Heart right ventricle (tissue), 16 donors: ENCODE results near the gene PPP1R2B. TPM values are rescaled to one million over a fixed set of nuclear protein-coding genes. Genes with fewer than 3 reads are reported as not detected.

Source experiments
- ATAC-seq, 8 donors: fragments of 200-7000 bp; cut with Tn5 transposase; one replicate each; pipeline ENCODE4 v1.9.1; 2020; ENCODE audit warnings: mild to moderate bottlenecking in 8 of 8, moderate library complexity in 8 of 8, moderate number of reproducible peaks in 1 of 8
- DNase-seq, 2 donors: peaks; one replicate each; pipeline ENCODE4 v3.0.0-alpha.2; 2020
- H3K27ac ChIP-seq, 10 donors: fragments of 200-600 bp; sonication (generic) in 2 of 10; one replicate each; pipeline versions ENCODE4 v1.5.0 to v1.8.0; 2020 to 2022; ENCODE audit warnings: mild to moderate bottlenecking in 3 of 10
- H3K27me3 ChIP-seq, 7 donors: fragments of 200-600 bp; one replicate each; pipeline ENCODE4 v1.8.0; 2021 to 2022; ENCODE audit warnings: mild to moderate bottlenecking in 2 of 7
- H3K36me3 ChIP-seq, 9 donors: fragments of 200-600 bp; sonication (generic) in 1 of 9; one replicate each; pipeline versions ENCODE4 v1.5.0 to v1.8.0; 2020 to 2022; ENCODE audit warnings: mild to moderate bottlenecking in 2 of 9
- H3K4me1 ChIP-seq, 9 donors: fragments of 200-600 bp; sonication (generic) in 1 of 9; one replicate each; pipeline versions ENCODE4 v1.5.0 to v1.8.0; 2020 to 2022; ENCODE audit warnings: mild to moderate bottlenecking in 4 of 9
- H3K4me3 ChIP-seq, 10 donors: fragments of 200-600 bp; sonication (generic) in 2 of 10; one replicate each; pipeline versions ENCODE4 v1.5.0 to v1.8.0; 2020 to 2022; ENCODE audit warnings: mild to moderate bottlenecking in 7 of 10, moderate library complexity in 2 of 10
- H3K9me3 ChIP-seq, 11 donors: fragments of 200-600 bp in 10 of 11; sonication (generic) in 2 of 11; one replicate each; pipeline versions ENCODE4 v1.5.0 to v1.8.0; 2013 to 2022; ENCODE audit warnings: mild to moderate bottlenecking in 2 of 11, control low read depth in 1 of 11, moderate library complexity in 1 of 11
- CTCF ChIP-seq, 9 donors: fragments of 200-600 bp; sonication (generic) in 2 of 9; IDR thresholded peaks; one replicate each; pipeline versions ENCODE4 v1.5.0 to v1.8.0; 2021 to 2022; ENCODE audit warnings: antibody characterized with exemption in 9 of 9, mild to moderate bottlenecking in 5 of 9, moderate library complexity in 1 of 9
- WGBS, 2 donors: extraction: QIAGEN DNeasy Blood & Tissue Kit; methylation state at CpG; one replicate each; pipeline ENCODE4 v1.1.7; 2013; ENCODE audit warnings: inconsistent platforms in 1 of 2; 5-methylcytosine and 5-hydroxymethylcytosine counted together
- intact Hi-C, 10 donors: fragments of 100-400 bp; cut with DNase I; formaldehyde crosslinking; loops; one replicate each; pipeline versions ENCODE4 v1.11.1 to v1.14.2; 2022
- polyA plus RNA-seq, 2 donors: library from polyadenylated mRNA; stranded (reverse); fragments of 200-250 nt; gene quantifications; one replicate each; pipeline ENCODE4 v1.2.3, GENCODE V29; 2013
- total RNA-seq, 10 donors: library from RNA; stranded (reverse); fragmentation: NEBNext Ultra II Directional in 3 of 10; extraction: Animal tissue kit (Norgen Biotek cat#: 25700) in 3 of 10; gene quantifications; one replicate each; pipeline versions ENCODE4 v1.2.1 to v1.2.4, GENCODE V29; 2021 to 2023
- donor health status: Arrhythmogenic right ventricular cardiomyopathy.
- donor health status: ischemic (EF 13 %, LVEDD 7.1; RV severe dilation, severe dysfunction).
- donor health status: healthy with polysubstance abuse.
- donor health status: DM: no; HTN: yes; CAD: no.
- donor health status: DM: no; HTN: no; CAD: no.
- donor health status: ischemic (EF 25% LVEDD 6.9; RV normal size, moderate dysfunction).
- donor health status: ischemic (EF 25% LVEDD 5.7; RV mildly dilated, moderate dysfunction).
- donor health status: healthy.
- donor health status: DM: yes; HTN: yes; CAD: no.
- donor health status: Ischemic cardiomyopathy.
- donor health status: ischemic (EF 35%, LVEDD 5.7; RV mildly dilated, moderate dysfunction).
- donor health status: nonischemic (EF 11% LVEDD 7.7; RV severe dilation, severe dysfunction).
- donor health status: DM: yes; HTN: yes; CAD: no.
- donor health status: PGD.
- donor health status: ischemic (EF 29% LVEDD 5.4; RV normal size, mild dysfunction).
- donor health status: nonischemic (EF 23%, LVEDD 6.1; RV moderate dilation, normal function).

PPP1R2B gene
- total and polyA plus RNA-seq, 12 donors: 0.03 to 0.16 (median 0.15) TPM; not detected in 7

- Histone ChIP-seq H3K27ac (no peak overlapping the region), H3K36me3 (no peaks in the 10 kb centered on the region), H3K27me3 (no peaks in the 10 kb centered on the region), H3K9me3 (no peaks in the 10 kb centered on the region), H3K4me1 (no peaks in the 10 kb centered on the region), H3K4me3 (no peak overlapping the region)
- intact Hi-C loops: loop anchor here in 1 of 10 donors (10.0 kb wide), 1 partner anchor 300 kb away; no protein-coding TSS in a partner anchor
- no peak for TF ChIP-seq CTCF (IDR thresholded peaks at IDR 0.05)
- WGBS, 2 donors: 69 to 77% methylated on average over 6 of the region's 6 CpGs
- DNase-seq (no peak), ATAC-seq (no peak)
Observed at GRCh38 chr5:156834916-156835315, 15.2 kb upstream of the PPP1R2B start.

DNA sequence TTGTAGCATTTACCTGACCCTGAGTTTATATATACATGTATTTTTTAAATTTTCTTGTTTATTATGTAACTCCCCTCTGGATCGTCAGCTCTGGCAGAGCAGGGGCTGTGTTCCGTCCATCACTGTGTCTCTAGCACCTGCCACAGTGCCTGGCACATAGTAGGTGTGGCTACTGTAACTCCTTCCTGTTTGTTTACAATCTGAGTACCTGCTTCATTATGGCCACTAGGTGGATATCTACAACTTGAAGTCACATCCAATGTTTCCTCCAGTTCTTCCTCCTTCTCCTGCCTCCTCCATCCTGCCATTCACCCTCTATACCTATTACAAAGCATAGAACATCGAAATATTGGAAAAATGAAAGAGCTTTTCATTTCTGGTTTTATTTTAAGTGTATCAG, 14.2 kb upstream of the PPP1R2B start:
- Histone ChIP-seq H3K27me3 (no peaks in the 10 kb centered on the region), H3K36me3 (no peaks in the 10 kb centered on the region), H3K27ac (no peak overlapping the region), H3K4me3 (no peak overlapping the region), H3K4me1 (no peaks in the 10 kb centered on the region), H3K9me3 (no peaks in the 10 kb centered on the region)
- DNase-seq: no peak
- intact Hi-C loops: loop anchor here in 1 of 10 donors (10.0 kb wide), 1 partner anchor 299 kb away; no protein-coding TSS in a partner anchor
- WGBS, 2 donors: 80 to 85% methylated on average over 3 of the region's 3 CpGs
- no peak for ATAC-seq
- TF ChIP-seq CTCF (IDR thresholded peaks at IDR 0.05): peak in 2 of 9 donors; percentile 8

DNA sequence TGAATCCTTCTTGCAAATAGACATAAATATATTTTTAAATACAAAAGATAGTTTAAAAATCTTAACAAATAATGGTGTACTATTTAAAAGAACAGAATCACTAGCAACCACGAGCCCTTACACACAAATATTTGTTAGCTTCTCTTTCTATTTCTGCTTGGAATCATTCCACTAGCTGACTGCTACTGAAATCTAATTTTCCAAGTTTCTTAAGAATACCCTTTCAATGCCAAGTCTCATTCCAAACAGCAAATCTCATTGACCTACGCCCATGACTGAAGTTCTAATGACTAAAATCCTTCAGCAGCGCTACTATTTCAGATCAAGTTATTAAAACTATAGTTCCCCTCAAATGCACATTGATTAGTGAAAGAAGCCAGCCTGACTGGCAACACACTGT, 13.2 kb upstream of the PPP1R2B start:
- Histone ChIP-seq H3K4me3 (no peak overlapping the region), H3K9me3 (no peaks in the 10 kb centered on the region), H3K27ac (no peak overlapping the region), H3K4me1 (no peaks in the 10 kb centered on the region), H3K27me3 (no peaks in the 10 kb centered on the region), H3K36me3 (no peaks in the 10 kb centered on the region)
- no peak for TF ChIP-seq CTCF (IDR thresholded peaks at IDR 0.05)
- ATAC-seq (no peak), DNase-seq (no peak)
- intact Hi-C loops: loop anchor here in 1 of 10 donors (10.0 kb wide), 1 partner anchor 298 kb away; no protein-coding TSS in a partner anchor
- 65 to 75% methylated on average over 3 of the region's 3 CpGs for WGBS, 2 donors

DNA sequence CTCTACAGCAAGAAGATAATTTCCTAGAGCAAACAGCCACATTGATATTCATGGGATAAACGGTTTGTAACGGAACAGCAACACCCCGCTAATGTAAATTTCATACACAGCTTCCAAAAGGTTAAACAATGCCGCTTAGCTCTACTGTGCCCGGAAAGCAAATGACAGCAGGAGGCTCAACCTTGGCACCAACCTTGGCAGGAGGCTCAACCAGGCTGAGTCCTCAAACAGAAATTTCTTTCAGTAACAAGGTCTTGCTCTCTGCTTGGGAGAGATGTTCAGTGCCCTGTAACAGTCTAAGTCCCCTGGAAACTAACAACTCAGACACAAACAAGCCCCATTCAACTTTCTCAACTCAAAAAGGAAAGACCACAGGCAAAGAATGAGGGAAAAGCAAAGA, 11.1 kb upstream of the PPP1R2B start:
- ATAC-seq (no peak), DNase-seq (no peak)
- intact Hi-C loops: loop anchor here in 1 of 10 donors (10.0 kb wide), 1 partner anchor 296 kb away; no protein-coding TSS in a partner anchor
- H3K4me1 ChIP-seq: no peaks in the 10 kb centered on the region
- no peaks in the 10 kb centered on the region for H3K36me3 ChIP-seq
- WGBS, 2 donors: 83 to 89% methylated on average over 5 of the region's 5 CpGs
- no peaks in the 10 kb centered on the region for H3K27me3 ChIP-seq
- H3K4me3 ChIP-seq: no peak overlapping the region
- no peaks in the 10 kb centered on the region for H3K9me3 ChIP-seq
- no peak overlapping the region for H3K27ac ChIP-seq
- no peak for TF ChIP-seq CTCF (IDR thresholded peaks at IDR 0.05)
